ENCODE data around the gene PANK1.

- TF ChIP-seq CTCF (IDR thresholded peaks at IDR 0.05), result no peak
- no peak for TF ChIP-seq POLR2A (IDR thresholded peaks at IDR 0.05)
Observed at GRCh38 chr10:89679986-89680385, 34.9 kb upstream of the PANK1 start.

Measured in uterus (tissue), 2 donors.